ENCODE data around the gene FRS3. TPM values are rescaled to one million over a fixed set of nuclear protein-coding genes. Genes with fewer than 3 reads are reported as not detected.

The FRS3 gene
- total RNA-seq, 1 experiment from 2014 or later, result 4.5 TPM

DNA sequence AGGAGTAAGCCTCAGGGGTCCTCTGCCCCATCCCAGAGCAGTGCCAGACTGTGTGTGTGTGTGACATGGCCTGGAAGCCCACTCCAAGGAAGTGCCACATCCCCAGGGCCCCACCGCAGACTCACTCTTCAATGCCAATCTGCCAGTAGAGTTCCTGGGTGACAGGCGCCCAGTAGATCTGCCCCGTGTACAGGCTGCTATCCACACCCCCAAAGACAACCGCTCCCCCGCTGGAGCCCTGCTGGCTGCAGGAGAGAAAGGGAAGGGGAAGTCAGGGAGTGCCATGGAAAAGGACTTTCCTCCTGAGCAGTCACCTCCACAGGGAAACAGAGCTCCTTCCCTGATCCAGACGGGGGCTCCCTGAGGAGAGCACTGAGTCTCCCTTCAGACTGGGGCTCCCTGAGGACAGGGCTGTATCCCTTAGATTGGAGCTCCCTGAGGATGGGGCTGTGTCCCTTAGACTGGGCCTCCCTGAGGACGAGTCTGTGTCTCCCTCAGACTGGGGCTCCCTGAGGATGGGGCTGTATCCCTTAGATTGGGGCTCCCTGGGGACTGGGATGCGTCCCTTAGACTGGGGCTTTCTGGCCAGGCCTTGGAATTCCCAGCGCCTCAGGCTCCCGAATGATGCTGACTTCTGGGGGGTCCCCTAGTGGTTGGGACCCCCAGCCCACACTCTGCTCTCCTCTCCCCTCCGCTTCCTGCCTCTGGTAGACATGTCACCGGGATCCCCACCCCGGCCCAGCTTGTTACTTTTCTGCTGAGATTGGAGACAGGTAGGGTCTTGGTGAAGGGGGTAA lies 39.1 kb downstream of the FRS3 start:
- BruUV-seq (replicated peaks), result no TSS peak
- Histone ChIP-seq H2AFZ (no peak overlapping the region), H3K4me2 (peak overlapping the region; percentile 60), H3F3A (ENCODE audit: insufficient read depth, low read depth) (peaks cover 32% of the 10 kb centered on the region), H3K9me3 (ENCODE audit: insufficient read depth, low read depth) (no peaks in the 10 kb centered on the region), H4K20me1 (ENCODE audit: insufficient read depth) (no peaks in the 10 kb centered on the region), H3K79me2 (ENCODE audit: low read depth) (no peaks in the 10 kb centered on the region), H3K4me1 (replicated peaks; ENCODE audit: insufficient read depth) (peaks cover 46% of the 10 kb centered on the region), H3K9me2 (ENCODE audit: insufficient read depth) (no peaks in the 10 kb centered on the region), H3K4me3 (no peak overlapping the region), H3K36me3 (ENCODE audit: low read depth) (no peaks in the 10 kb centered on the region), H3K27ac (peak overlapping the region; percentile 84), H3K27me3 (ENCODE audit: insufficient read depth, low read depth) (no peaks in the 10 kb centered on the region)
- no peak for DNase-seq
- POLR2A ChIA-PET (ENCODE audit: unreplicated experiment), result interaction anchor here (0.6 kb wide), 2 partner anchors 28 to 305 kb away, joined by 4 to 7 read pairs; no protein-coding TSS in a partner anchor
- CTCF ChIA-PET, result no interaction called here
- intact Hi-C loops (cut with micrococcal nuclease; ENCODE audit: unreplicated experiment), result no loop called here
- TF ChIP-seq EZH2 (IDR thresholded peaks at IDR 0.05; ENCODE audit: low read depth), result no peak
- TF ChIP-seq, protein P1, sequence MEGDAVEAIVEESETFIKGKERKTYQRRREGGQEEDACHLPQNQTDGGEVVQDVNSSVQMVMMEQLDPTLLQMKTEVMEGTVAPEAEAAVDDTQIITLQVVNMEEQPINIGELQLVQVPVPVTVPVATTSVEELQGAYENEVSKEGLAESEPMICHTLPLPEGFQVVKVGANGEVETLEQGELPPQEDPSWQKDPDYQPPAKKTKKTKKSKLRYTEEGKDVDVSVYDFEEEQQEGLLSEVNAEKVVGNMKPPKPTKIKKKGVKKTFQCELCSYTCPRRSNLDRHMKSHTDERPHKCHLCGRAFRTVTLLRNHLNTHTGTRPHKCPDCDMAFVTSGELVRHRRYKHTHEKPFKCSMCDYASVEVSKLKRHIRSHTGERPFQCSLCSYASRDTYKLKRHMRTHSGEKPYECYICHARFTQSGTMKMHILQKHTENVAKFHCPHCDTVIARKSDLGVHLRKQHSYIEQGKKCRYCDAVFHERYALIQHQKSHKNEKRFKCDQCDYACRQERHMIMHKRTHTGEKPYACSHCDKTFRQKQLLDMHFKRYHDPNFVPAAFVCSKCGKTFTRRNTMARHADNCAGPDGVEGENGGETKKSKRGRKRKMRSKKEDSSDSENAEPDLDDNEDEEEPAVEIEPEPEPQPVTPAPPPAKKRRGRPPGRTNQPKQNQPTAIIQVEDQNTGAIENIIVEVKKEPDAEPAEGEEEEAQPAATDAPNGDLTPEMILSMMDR (conservative IDR thresholded peaks at IDR 0.05), result no peak

GRCh38 chr6:41739041-41739440 lies 40.7 kb downstream of the FRS3 start:
- no peaks in the 10 kb centered on the region for H3K9me3 ChIP-seq (ENCODE audit: insufficient read depth, low read depth)
- intact Hi-C loops (cut with micrococcal nuclease; ENCODE audit: unreplicated experiment), result no loop called here
- no peak overlapping the region for H3K4me3 ChIP-seq
- no peak overlapping the region for H3K27ac ChIP-seq
- no TSS peak for BruUV-seq (replicated peaks)
- no peaks in the 10 kb centered on the region for H3K9me2 ChIP-seq (ENCODE audit: insufficient read depth)
- POLR2A ChIA-PET (ENCODE audit: unreplicated experiment), result no interaction called here
- no peak for TF ChIP-seq EZH2 (IDR thresholded peaks at IDR 0.05; ENCODE audit: low read depth)
- TF ChIP-seq, protein P1 (conservative IDR thresholded peaks at IDR 0.05), result no peak
- CTCF ChIA-PET, result no interaction called here
- no peaks in the 10 kb centered on the region for H3K27me3 ChIP-seq (ENCODE audit: insufficient read depth, low read depth)
- peaks cover 32% of the 10 kb centered on the region for H3F3A ChIP-seq (ENCODE audit: insufficient read depth, low read depth)
- H3K4me1 ChIP-seq (replicated peaks; ENCODE audit: insufficient read depth), result peaks cover 44% of the 10 kb centered on the region
- no peak overlapping the region for H2AFZ ChIP-seq
- H3K4me2 ChIP-seq, result no peak overlapping the region
- no peak for DNase-seq
- no peaks in the 10 kb centered on the region for H3K79me2 ChIP-seq (ENCODE audit: low read depth)
- no peaks in the 10 kb centered on the region for H3K36me3 ChIP-seq (ENCODE audit: low read depth)
- H4K20me1 ChIP-seq (ENCODE audit: insufficient read depth), result no peaks in the 10 kb centered on the region

DNA sequence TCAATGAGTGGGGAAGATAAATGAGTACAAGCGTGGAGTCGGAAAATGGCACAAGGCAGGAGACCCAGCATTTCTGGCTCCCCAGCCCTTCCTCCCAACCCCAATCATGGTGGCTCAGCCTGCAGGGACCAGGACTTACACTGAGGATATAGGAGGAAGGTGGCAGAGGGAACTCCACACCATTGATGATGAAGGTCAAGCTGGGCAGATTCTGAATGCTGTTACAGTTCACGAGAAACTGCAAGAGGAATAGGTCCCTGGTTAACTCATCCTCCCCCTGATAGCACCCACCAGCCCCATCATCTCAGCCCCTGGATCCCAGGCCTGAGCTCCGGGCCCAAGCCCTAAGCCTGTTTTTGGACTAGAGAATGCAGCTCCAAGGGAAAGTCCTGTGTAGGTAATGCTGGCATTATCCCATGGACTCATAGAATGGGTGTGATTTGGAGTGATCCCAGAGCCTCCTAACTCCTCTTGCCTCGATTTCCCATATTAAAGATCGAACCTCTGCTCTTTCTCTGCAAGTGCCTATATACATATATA lies 42.0 kb downstream of the FRS3 start:
- H3K36me3 ChIP-seq (ENCODE audit: low read depth), result no peaks in the 10 kb centered on the region
- H3K27ac ChIP-seq, result no peak overlapping the region
- H4K20me1 ChIP-seq (ENCODE audit: insufficient read depth), result no peaks in the 10 kb centered on the region
- no peak overlapping the region for H2AFZ ChIP-seq
- no peaks in the 10 kb centered on the region for H3K27me3 ChIP-seq (ENCODE audit: insufficient read depth, low read depth)
- peaks cover 25% of the 10 kb centered on the region for H3F3A ChIP-seq (ENCODE audit: insufficient read depth, low read depth)
- POLR2A ChIA-PET (ENCODE audit: unreplicated experiment), result no interaction called here
- H3K9me2 ChIP-seq (ENCODE audit: insufficient read depth), result no peaks in the 10 kb centered on the region
- no TSS peak for BruUV-seq (replicated peaks)
- no peak for DNase-seq
- TF ChIP-seq EZH2 (IDR thresholded peaks at IDR 0.05; ENCODE audit: low read depth), result no peak
- no peaks in the 10 kb centered on the region for H3K9me3 ChIP-seq (ENCODE audit: insufficient read depth, low read depth)
- H3K4me3 ChIP-seq, result no peak overlapping the region
- no peak overlapping the region for H3K4me2 ChIP-seq
- peaks cover 41% of the 10 kb centered on the region for H3K4me1 ChIP-seq (replicated peaks; ENCODE audit: insufficient read depth)
- H3K79me2 ChIP-seq (ENCODE audit: low read depth), result no peaks in the 10 kb centered on the region
- CTCF ChIA-PET, result interaction anchor here (1.6 kb wide), 1 partner anchor 38 kb away, joined by 21 read pairs; no protein-coding TSS in a partner anchor
- intact Hi-C loops (cut with micrococcal nuclease; ENCODE audit: unreplicated experiment), result no loop called here

All from PC-9 (cell line).